Epithelial cell of proximal tubule (primary cell): ENCODE data around the gene ANXA2. TPM values are rescaled to one million over a fixed set of nuclear protein-coding genes. Genes with fewer than 3 reads are reported as not detected.

ENCODE experiments used
- DNase-seq: peaks from one replicate; pipeline ENCODE4 v3.0.0-alpha.2; 2011; ENCODE audit warnings: low read depth
- H3K4me3 ChIP-seq: 2 replicates; pipeline ENCODE4 v1.5.1; 2011; ENCODE audit warnings: low read depth, mild to moderate bottlenecking, low read length
- total RNA-seq: library from RNA; depleted of rRNA; stranded (reverse); fragments of >200 nt; gene quantifications from 2 replicates; pipeline ENCODE4 v1.2.3, GENCODE V29; 2015
- TF ChIP-seq, protein P1 (sequence below): conservative IDR thresholded peaks from 2 replicates; pipeline ENCODE4 v1.5.1; 2012; ENCODE audit warnings: low read depth, mild to moderate bottlenecking, low read length

The ANXA2 gene
- total RNA-seq, 1 donor from 2014 or later: 2,958 TPM

GRCh38 chr15:60399931-60400330, 2.1 kb upstream of the ANXA2 start:
- DNase-seq: no peak
- no peak overlapping the region for H3K4me3 ChIP-seq
- TF ChIP-seq, protein P1, sequence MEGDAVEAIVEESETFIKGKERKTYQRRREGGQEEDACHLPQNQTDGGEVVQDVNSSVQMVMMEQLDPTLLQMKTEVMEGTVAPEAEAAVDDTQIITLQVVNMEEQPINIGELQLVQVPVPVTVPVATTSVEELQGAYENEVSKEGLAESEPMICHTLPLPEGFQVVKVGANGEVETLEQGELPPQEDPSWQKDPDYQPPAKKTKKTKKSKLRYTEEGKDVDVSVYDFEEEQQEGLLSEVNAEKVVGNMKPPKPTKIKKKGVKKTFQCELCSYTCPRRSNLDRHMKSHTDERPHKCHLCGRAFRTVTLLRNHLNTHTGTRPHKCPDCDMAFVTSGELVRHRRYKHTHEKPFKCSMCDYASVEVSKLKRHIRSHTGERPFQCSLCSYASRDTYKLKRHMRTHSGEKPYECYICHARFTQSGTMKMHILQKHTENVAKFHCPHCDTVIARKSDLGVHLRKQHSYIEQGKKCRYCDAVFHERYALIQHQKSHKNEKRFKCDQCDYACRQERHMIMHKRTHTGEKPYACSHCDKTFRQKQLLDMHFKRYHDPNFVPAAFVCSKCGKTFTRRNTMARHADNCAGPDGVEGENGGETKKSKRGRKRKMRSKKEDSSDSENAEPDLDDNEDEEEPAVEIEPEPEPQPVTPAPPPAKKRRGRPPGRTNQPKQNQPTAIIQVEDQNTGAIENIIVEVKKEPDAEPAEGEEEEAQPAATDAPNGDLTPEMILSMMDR: no peak

DNA sequence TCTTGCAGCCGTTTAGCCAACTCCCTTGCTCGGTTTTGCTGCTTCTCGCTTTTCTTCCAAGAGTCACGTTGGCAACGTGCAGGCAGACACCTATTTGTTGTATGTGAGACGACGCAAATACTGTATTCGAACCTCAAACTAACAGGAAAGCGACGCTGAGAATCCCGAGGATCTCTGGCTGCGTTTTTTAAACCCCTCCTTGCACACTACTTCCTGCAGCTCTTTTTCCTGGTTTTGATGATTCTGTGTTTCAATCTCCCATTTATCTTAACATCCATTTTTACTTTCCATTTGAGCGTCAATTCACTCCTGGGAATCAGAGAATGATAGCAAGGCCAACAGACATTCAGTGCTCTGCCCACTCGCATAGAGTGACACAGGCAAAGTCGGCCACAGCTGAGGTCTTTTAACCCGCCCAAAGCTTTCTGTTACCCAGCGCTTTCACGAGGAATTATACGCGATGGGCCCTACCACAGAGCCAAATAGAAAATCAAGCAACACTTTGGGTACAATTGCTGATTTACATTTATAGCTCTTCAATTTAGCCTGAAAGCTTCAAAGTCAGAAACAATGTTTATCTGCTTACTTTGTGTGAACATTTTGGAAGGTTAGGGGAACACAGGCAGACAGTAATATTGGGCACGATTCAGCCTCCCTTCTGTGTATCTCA, 1.6 kb upstream of the ANXA2 start:
- peak overlapping the region; percentile 91 for H3K4me3 ChIP-seq
- no peak for DNase-seq
- TF ChIP-seq, protein P1: no peak

GRCh38 chr15:60396958-60397771, 621 bp downstream of the ANXA2 start:
- peak overlapping the region; percentile 91 for H3K4me3 ChIP-seq
- TF ChIP-seq, protein P1: no peak
- DNase-seq: no peak

- H3K4me3 ChIP-seq: peak overlapping the region; percentile 91
- no peak for DNase-seq
- TF ChIP-seq, protein P1: no peak
Observed at GRCh38 chr15:60396560-60396957, 1.2 kb downstream of the ANXA2 start.

GRCh38 chr15:60396100-60396499, 1.7 kb downstream of the ANXA2 start:
- peak overlapping the region; percentile 91 for H3K4me3 ChIP-seq
- TF ChIP-seq, protein P1: no peak
- DNase-seq: no peak

DNA sequence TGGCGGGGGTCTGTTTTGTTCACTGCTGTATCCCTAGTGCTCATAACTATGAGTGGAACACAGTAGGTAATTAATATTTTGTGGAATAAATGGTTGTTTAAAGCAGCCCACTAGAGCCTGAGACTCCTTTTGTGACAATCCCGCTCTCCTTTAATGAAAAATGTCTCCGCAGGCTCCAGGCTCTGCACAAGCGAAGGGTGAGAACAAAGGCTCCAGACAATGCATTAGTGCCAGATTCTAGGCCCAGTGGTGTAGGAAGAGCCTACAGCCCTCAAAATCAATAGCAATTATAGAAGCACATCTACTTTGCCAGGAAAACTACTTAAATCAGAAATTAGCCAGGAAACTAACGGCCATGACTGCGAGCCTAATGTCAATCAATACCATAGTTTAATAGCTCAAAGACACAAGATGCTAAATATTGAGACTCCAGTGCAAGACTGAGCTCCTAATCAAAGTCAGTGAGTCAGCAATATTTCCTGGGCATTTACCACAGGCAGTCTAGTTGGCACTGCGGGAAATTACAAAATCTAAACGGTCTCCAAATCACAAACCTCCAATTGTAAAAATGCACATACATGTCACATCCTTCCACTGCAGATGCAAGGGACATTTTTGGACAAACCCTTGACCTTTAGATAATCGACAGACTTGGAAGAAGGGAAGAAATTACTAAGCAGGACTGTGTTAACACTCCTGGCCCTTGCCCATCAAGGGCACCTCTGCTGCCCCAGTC, 2.3 kb downstream of the ANXA2 start:
- no peak for DNase-seq
- H3K4me3 ChIP-seq: peak overlapping the region; percentile 91
- TF ChIP-seq, protein P1: no peak
